ENCODE data around the gene SOD1.

Gene SOD1

DNA sequence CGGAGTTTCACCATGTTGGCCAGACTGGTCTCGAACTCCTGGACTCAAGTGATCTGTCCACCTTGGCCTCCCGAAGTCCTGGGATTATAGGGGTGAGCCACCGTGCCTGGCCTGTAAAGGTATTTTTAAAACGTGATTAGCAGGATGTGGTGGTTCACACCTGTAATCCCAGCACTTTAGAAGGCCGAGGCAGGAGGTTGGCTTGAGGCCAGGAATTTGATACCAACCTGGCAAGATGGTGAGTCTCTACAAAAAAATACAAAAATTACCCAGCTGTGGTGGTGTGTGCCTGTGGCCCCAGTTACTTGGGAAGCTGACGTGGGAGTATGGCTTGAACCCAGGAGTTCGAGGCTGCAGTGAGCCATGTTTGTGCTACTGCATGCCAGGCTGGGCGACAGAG lies 43.3 kb upstream of the SOD1 start:
- H3K36me3 ChIP-seq (ENCODE audit: insufficient read depth): no peaks in the 10 kb centered on the region
- no peak overlapping the region for H3K27ac ChIP-seq
- TF ChIP-seq, protein P1, sequence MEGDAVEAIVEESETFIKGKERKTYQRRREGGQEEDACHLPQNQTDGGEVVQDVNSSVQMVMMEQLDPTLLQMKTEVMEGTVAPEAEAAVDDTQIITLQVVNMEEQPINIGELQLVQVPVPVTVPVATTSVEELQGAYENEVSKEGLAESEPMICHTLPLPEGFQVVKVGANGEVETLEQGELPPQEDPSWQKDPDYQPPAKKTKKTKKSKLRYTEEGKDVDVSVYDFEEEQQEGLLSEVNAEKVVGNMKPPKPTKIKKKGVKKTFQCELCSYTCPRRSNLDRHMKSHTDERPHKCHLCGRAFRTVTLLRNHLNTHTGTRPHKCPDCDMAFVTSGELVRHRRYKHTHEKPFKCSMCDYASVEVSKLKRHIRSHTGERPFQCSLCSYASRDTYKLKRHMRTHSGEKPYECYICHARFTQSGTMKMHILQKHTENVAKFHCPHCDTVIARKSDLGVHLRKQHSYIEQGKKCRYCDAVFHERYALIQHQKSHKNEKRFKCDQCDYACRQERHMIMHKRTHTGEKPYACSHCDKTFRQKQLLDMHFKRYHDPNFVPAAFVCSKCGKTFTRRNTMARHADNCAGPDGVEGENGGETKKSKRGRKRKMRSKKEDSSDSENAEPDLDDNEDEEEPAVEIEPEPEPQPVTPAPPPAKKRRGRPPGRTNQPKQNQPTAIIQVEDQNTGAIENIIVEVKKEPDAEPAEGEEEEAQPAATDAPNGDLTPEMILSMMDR (conservative IDR thresholded peaks at IDR 0.05; ENCODE audit: low read depth, low read length): no peak
- H4K20me1 ChIP-seq (ENCODE audit: insufficient read depth): no peaks in the 10 kb centered on the region
- H3K9ac ChIP-seq: no peak overlapping the region
- H3K79me2 ChIP-seq (ENCODE audit: insufficient read depth, low read depth): no peaks in the 10 kb centered on the region
- H2AFZ ChIP-seq (ENCODE audit: low read depth): no peak overlapping the region
- no peaks in the 10 kb centered on the region for H3K27me3 ChIP-seq (ENCODE audit: insufficient read depth, low read depth)
- H3K4me2 ChIP-seq: no peak overlapping the region
- H3K4me3 ChIP-seq (IDR thresholded peaks at IDR 0.05; ENCODE audit: insufficient read depth, low read depth, low read length): no peak overlapping the region
- H3K4me1 ChIP-seq (ENCODE audit: low read depth, poor library complexity, severe bottlenecking): no peaks in the 10 kb centered on the region

DNA sequence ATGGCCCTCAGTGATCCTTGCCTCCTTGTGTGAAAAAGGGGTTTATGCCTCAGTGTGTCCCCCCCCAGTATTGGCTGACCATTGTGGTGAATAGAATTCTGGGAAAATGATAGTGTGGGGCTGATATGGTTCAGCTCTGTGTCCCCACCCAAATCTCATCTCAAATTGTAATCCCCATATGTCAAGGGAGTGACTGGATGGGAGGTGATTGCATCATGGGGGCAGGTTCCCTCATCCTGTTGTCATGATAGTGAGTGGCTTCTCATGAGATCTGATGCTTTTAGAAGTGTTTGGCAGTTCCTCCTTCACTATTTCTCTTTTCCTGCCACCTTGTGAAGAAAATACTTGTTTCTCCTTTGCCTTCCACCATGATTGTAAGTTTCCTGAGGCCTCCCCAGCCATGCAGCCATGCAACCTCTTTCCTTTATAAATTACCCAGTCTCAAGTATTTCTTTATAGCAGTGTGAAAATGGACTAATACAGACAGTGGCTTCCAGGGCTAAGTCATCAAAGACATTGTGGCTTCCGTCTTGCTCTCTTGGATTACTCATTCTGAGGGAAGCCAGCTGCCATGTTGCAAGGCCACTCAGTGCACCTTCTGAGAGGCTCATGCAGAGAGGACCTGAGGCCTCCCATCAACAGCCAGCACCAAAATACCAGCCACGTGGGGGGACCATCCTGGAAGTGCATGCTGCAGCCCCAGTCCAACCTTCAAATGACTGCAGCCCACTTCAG lies 40.6 kb upstream of the SOD1 start:
- no peak overlapping the region for H3K4me2 ChIP-seq
- H3K4me3 ChIP-seq (IDR thresholded peaks at IDR 0.05; ENCODE audit: insufficient read depth, low read depth, low read length): no peak overlapping the region
- H3K27ac ChIP-seq: no peak overlapping the region
- TF ChIP-seq, protein P1 (conservative IDR thresholded peaks at IDR 0.05; ENCODE audit: low read depth, low read length): no peak
- H3K9ac ChIP-seq: no peak overlapping the region
- H2AFZ ChIP-seq (ENCODE audit: low read depth): no peak overlapping the region
- H3K79me2 ChIP-seq (ENCODE audit: insufficient read depth, low read depth): no peaks in the 10 kb centered on the region
- no peaks in the 10 kb centered on the region for H3K36me3 ChIP-seq (ENCODE audit: insufficient read depth)
- H4K20me1 ChIP-seq (ENCODE audit: insufficient read depth): no peaks in the 10 kb centered on the region
- H3K27me3 ChIP-seq (ENCODE audit: insufficient read depth, low read depth): no peaks in the 10 kb centered on the region
- no peaks in the 10 kb centered on the region for H3K4me1 ChIP-seq (ENCODE audit: low read depth, poor library complexity, severe bottlenecking)

DNA sequence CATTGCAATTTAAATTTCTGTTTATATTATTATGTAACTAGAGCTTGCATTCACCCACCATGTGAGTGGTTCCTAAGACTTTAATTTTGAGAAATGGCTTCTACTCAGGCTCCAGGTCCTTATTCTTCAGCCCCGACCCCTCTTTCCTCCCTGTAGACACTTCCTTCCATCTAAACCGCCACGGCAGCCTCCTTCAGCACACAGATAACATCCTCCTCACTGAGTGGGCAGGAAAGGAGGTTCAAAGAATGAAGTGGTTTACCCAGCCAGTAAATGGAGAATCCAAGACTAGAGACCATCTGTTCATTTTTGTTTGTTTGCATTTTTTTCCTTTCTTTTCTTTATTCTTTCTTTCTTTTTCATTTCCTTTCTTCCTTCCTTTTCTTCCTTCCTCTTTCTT lies 37.1 kb upstream of the SOD1 start:
- Histone ChIP-seq H3K4me3 (IDR thresholded peaks at IDR 0.05; ENCODE audit: insufficient read depth, low read depth, low read length) (no peak overlapping the region), H3K4me2 (no peak overlapping the region), H3K36me3 (ENCODE audit: insufficient read depth) (no peaks in the 10 kb centered on the region), H2AFZ (ENCODE audit: low read depth) (no peak overlapping the region), H3K27ac (no peak overlapping the region), H3K4me1 (ENCODE audit: low read depth, poor library complexity, severe bottlenecking) (no peaks in the 10 kb centered on the region), H3K9ac (no peak overlapping the region), H4K20me1 (ENCODE audit: insufficient read depth) (no peaks in the 10 kb centered on the region), H3K79me2 (ENCODE audit: insufficient read depth, low read depth) (no peaks in the 10 kb centered on the region), H3K27me3 (ENCODE audit: insufficient read depth, low read depth) (no peaks in the 10 kb centered on the region)
- TF ChIP-seq, protein P1 (conservative IDR thresholded peaks at IDR 0.05; ENCODE audit: low read depth, low read length): no peak

DNA sequence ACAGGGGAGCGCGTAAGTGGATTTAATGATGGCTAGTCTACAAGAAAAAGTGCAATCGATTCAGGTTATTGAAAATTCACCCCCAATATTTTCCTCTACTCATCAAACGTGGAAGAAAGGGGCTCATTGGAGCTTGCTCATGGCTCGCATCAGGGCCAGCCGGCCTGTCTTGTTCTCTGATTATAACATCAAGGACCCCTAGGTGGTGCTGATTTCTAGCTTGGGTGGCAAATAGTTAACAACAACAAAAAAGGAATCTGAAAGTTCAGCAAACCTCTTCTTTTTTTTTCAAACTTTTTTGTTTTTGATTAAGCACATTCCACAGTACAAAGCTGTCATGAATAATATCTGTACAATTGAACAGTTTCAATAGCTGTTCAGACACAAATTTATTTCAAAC lies 35.8 kb upstream of the SOD1 start:
- H3K4me1 ChIP-seq (ENCODE audit: low read depth, poor library complexity, severe bottlenecking): no peaks in the 10 kb centered on the region
- no peak overlapping the region for H3K4me3 ChIP-seq (IDR thresholded peaks at IDR 0.05; ENCODE audit: insufficient read depth, low read depth, low read length)
- no peaks in the 10 kb centered on the region for H3K36me3 ChIP-seq (ENCODE audit: insufficient read depth)
- no peak overlapping the region for H2AFZ ChIP-seq (ENCODE audit: low read depth)
- H3K79me2 ChIP-seq (ENCODE audit: insufficient read depth, low read depth): no peaks in the 10 kb centered on the region
- H3K27me3 ChIP-seq (ENCODE audit: insufficient read depth, low read depth): no peaks in the 10 kb centered on the region
- no peak overlapping the region for H3K4me2 ChIP-seq
- H4K20me1 ChIP-seq (ENCODE audit: insufficient read depth): no peaks in the 10 kb centered on the region
- no peak overlapping the region for H3K27ac ChIP-seq
- H3K9ac ChIP-seq: no peak overlapping the region
- TF ChIP-seq, protein P1 (conservative IDR thresholded peaks at IDR 0.05; ENCODE audit: low read depth, low read length): no peak
